Uterus (tissue), 2 donors: Measurements from ENCODE around the gene XKR7.

Source experiments
- POLR2A ChIP-seq, 2 donors: fragments of 450-650 bp; IDR thresholded peaks; one replicate each; pipeline ENCODE4 v1.6.1; 2016; ENCODE audit warnings: antibody characterized with exemption in 2 of 2, mild to moderate bottlenecking in 1 of 2, moderate library complexity in 1 of 2
- TF ChIP-seq, protein P1 (sequence below), 4 experiments: fragments of 200-600 bp in 2 of 4; fragments of 450-650 bp in 2 of 4; sonication (generic) in 2 of 4; IDR thresholded peaks; one replicate each; pipeline ENCODE4 v1.5.1; 2016 to 2019; ENCODE audit warnings: antibody characterized with exemption in 4 of 4, mild to moderate bottlenecking in 2 of 4, moderate library complexity in 1 of 4

- TF ChIP-seq, protein P1, sequence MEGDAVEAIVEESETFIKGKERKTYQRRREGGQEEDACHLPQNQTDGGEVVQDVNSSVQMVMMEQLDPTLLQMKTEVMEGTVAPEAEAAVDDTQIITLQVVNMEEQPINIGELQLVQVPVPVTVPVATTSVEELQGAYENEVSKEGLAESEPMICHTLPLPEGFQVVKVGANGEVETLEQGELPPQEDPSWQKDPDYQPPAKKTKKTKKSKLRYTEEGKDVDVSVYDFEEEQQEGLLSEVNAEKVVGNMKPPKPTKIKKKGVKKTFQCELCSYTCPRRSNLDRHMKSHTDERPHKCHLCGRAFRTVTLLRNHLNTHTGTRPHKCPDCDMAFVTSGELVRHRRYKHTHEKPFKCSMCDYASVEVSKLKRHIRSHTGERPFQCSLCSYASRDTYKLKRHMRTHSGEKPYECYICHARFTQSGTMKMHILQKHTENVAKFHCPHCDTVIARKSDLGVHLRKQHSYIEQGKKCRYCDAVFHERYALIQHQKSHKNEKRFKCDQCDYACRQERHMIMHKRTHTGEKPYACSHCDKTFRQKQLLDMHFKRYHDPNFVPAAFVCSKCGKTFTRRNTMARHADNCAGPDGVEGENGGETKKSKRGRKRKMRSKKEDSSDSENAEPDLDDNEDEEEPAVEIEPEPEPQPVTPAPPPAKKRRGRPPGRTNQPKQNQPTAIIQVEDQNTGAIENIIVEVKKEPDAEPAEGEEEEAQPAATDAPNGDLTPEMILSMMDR (IDR thresholded peaks at IDR 0.05) = no peak
- no peak for TF ChIP-seq POLR2A (IDR thresholded peaks at IDR 0.05)
These were observed 51.2 kb downstream of the XKR7 start for GRCh38 chr20:32019156-32019510.
